GM21423 (cell line): ENCODE measurements around the gene SEL1L2.

Experiments
- ATAC-seq: cut with Tn5 transposase; IDR thresholded peaks from one replicate; pipeline ENCODE4 v1.9.1; 2021; ENCODE audit warnings: mild to moderate bottlenecking, moderate library complexity; ENCODE audit not compliant: unreplicated experiment

The SEL1L2 gene

DNA sequence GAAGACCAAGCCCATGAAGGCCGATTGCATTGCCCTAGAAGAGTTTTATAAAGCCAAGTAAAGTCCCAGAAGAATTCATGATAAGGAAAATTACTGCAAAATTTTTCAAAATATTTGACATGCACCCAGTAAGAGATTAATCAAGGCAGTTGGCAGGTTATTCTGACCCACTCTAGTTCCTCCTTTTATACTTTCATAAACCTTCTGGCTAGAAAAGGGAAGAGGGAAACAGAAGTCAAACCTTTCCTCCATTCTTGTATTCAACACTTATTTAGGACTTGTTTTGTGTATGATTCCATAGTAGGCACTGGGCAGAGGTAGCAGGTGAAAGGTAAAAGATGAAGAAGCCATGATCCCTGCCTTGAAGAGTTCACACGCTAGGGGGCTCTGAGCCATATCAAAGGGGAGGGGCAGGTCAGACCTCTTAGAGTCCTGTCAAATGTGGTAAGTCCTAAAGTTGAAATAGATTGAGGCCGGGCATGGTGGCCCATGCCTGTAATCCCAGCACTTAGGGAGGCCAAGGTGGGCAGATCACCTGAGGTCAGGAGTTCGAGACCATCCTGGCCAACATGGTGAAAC is 120.2 kb downstream of the SEL1L2 start:
- ATAC-seq = no peak

DNA sequence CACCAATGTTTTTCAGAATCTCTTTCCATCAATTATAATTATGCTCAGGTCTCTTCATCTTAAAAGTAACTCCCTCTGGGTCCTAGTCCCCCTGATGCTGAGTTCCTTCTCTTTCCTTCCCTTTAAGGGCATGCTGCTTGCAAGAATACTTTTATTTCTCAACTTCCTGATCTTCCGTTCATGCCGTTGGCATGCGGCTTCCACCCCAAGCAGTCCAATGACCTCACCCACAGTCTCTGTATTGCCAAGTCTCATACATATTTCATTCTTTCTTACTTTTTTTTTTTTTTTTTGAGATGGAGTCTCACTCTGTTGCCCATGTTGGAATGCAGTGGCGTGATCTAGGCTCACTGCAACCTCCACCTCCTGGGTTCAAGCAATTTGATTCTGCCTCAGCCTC is 122.1 kb downstream of the SEL1L2 start:
- no peak for ATAC-seq

DNA sequence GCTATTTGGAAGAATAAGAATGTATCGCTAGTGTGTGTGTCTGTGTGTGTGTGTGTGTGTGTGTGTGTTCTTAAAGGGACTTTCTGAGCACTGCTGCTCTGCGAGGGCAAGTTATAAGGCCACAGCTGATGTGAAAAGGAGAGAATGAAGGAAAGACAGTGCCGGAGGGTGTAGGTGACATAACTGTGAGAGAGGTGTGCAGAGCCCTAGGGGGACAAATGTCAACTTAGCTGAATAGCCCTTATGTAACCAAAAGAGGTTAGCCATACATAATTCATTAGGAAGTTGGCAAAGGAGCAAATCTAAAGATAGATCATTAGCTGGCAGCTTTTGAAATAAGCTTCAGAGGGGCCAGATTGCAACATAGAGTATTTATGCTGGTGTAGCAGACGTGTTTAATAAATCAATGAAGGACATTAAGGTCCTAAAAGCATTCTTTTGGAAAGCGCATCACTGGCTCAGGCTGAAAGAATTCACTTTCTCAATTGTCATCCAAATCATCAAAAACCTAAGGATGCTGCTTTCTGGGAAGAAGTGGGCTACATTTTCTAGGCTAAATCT is 124.5 kb downstream of the SEL1L2 start:
- no peak for ATAC-seq

DNA sequence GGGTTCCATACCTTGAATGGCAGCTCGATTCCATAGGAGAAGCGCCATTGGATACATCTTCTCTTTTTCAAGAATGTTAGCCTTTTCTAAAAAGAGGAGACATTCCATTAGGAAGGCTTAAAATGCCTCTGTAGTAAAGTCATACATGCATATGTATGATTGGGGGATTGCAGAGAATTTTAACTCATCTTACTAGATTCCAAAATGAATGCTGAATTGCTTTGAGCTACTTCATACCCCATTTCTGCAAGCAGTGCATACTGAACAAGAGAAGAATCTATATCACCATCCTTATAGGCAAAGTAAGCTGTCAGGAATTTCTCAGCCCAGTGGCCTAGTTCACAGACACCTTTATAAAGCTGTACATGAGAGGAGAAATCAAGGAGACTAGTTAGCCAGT is 125.3 kb downstream of the SEL1L2 start:
- ATAC-seq = no peak

DNA sequence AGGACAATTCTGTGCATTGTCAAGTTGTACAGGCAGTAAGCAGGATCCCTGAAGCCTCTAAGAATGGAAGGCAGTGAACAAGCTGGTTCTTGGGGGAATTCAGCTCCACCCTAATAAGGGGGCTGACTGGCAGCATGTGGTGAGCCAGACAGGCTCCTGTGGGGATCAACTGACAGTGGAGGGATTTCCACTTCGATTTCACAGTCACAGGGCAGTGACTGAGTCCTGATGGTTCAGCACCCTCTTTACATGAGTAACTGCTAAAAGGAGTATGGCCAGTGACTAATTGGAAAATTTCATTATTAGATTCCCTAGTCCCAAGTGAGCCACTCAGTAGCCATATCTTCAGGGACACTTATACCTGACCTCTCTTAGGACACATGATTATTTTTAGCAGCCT is 127.2 kb downstream of the SEL1L2 start:
- no peak for ATAC-seq

DNA sequence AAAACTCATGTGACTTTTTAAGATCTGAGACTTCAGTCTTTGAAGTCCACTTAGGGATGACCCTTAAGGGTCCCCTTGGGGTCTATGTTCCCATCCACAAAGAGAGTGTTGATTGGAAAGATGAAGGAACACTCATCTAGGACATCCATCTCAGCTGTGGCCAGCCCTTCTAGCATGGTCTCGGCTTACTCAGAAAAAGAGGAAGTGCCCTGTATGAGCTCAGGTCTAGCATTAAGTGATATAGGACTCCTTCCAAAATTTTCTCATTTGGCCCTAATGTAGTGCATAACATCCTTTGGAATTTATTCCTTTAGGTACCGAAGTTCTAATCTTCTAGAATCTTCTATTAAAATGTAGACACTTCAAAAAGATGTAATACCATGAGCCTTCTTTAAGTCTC is 128.2 kb downstream of the SEL1L2 start:
- no peak for ATAC-seq

DNA sequence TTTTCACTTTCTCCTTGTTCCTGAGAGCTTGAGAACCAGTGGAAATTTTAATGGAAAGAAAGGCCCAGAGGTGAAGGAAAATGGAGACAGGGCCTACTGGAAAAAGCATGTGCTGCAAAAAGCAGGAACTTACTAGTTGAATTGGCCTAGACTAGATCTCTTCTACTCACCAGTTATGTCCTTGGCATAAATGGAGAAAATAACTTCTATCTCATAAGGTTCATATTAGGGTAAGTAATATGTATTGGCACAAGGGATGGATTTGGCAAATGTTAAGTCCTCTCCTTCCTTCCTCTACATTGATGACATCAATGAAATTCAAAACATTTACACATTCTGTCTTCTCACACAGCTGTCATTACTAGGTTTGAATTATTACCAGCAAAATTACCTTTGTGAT is 131.5 kb downstream of the SEL1L2 start:
- no peak for ATAC-seq

DNA sequence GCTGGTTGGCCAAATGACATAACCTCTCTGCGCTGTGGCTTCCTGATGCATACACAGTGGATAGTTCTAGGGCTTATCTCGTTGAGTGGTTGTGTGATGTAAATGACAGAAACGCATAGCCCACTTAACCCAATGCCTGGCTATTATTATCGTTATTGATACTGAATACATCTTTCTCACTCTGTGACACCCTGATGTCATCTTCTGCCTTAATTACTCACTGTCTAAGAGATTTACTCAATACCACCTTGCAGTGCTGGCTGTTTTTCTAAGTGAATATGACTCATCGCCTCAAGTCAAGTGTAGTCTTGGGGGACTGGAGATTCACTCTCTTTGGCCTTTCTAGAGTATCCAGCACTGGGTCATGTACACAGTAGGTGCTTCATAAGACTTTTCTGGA is 132.0 kb downstream of the SEL1L2 start:
- ATAC-seq = no peak

DNA sequence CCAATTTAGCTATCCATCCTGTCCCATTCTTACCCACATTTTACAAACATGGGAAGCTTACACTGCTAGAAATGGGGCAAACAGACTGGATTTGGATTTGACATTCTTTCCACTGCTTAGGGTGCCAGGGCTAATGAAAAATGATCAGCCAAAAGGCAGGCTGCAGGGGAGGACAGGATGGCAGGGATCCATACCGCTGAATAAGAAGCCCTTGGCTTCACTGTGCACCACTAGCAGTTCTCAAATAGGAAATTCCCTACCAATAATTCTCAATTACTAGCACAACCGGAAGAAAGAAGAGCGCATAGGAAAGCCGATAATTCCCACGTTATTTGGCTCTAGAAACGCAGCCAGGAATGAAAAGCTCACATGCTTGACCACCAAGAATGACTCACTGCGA is 132.5 kb downstream of the SEL1L2 start:
- no peak for ATAC-seq

DNA sequence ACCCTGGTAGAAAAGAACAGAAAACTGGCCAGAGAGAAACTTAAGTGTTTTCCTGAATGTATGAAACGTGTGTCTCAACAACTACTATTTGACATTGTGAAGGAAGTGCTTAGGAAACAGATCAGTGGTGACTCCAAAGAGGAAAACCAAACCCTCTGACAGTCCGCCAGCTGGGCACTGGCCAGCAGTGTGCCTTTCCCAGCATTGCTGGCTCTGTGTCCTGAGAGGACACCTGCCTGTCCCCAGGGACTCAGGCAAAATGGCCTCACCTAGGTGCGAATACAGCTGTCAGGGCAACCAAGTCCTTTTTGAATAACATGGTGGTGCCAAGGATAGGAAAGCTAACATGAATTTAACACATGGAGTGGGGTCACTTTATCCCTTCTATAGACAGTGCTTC is 133.1 kb downstream of the SEL1L2 start:
- ATAC-seq = no peak

DNA sequence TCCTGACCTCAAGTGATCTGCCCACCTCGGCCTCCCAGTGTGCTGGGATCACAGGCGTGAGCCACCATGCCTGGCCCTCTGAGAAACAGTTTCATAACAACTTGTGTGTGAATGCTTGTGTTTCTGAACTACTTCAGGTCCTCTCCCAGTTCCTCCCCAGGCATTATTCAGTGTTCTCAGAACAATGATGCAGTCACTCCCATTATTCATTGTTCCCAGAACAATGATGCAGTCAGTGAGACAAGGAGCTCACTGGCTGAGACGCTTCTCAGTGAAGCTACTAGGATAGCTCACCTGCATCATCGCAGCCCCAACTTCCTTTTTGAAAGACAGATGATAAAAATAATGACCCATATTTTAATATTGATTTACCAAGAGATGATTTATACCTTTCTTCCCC is 134.1 kb downstream of the SEL1L2 start:
- no peak for ATAC-seq

DNA sequence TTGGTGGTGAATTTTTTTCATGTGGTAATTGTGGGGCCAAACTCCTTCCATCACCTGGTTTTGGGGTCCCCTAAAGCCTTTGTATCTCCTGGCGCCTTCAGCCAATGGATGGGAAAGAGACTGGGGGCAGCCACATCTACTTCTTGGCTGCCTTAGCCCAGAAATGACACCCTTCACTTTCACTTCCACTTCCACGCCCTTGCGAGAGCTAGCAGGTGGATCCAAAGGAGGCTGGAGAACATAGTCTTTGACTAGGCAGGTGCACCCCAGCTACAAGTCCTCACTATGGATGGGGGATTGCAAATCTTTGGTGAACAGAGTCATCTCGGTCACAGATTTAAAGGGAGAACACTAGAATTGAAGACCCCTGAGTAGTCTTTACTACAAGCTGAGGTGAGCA is 134.8 kb downstream of the SEL1L2 start:
- no peak for ATAC-seq

DNA sequence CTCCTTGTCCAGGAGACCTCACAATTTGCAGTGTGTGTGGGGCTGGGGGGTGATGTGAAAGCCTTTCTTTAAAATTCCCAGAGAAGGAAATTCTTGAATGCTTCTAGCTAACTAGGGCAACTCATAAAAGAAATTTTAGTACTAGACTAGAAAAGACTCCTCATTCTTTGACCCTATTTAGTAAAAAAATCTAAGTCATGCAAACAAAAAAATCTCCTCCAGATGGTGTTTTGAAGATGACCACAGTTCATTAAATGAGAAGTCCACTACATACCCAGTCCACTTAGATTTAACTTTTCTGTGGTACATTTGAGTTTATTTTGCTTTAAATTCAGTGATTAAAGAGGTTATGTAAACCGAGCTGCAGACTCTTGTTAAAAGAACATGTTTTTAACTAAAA is 138.1 kb downstream of the SEL1L2 start:
- no peak for ATAC-seq

DNA sequence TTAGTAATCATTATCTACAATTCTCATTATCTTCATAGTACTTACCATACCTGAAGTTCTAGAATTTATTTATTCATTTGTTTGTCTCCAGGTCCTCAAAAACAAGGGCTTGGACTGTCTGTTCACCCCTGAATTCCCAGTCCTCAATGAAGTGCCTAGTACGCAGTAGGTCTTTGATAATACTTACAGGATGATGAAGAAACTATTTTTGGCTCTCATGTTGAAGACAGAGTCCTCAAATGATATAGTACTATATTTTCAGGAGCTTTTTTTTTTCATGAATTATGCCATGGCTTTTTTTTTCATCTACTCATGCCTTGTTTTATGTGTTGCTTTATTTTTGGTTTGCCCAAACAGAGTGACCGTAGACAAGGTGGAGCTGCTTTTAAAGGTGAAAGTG is 139.1 kb downstream of the SEL1L2 start:
- ATAC-seq = no peak

DNA sequence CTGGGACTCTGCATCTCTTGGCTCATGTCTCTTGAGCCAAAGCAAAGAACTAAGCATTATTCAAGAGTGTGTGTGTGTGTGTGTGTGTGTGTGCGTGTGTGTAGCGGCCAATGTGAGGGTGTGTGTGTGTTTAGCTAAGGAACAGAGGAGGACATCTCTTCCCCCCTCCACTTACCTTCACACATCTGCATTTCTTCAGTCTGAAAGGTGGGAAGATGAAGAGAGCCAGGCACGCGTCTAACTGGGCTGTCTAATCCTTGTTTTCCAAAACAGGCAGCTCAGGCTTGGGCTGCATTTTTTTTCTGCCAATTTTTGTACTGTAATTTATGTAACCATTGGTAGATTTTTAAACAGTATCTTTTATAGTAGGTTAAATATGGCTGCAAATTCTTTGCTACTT is 146.1 kb downstream of the SEL1L2 start:
- ATAC-seq = no peak

DNA sequence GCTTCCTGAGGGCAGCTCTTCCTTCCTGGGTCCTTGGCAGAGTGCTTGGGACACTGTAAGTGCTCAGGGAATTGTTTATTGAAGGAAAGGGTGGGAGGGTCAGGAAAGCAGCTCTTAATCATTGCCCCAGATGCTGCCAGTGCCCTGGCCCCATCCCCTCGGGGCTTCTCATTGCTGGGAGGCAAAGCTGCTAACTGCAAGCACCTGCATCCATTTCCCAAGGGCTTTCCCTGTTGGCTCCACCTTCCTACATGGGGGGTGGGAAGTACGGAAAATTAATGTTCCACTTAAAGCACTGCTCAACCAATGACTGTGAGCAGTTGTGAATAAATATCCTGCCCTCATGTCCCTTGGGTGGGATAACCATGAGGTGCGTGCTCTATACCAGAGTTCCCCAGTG is 149.2 kb downstream of the SEL1L2 start:
- no peak for ATAC-seq

DNA sequence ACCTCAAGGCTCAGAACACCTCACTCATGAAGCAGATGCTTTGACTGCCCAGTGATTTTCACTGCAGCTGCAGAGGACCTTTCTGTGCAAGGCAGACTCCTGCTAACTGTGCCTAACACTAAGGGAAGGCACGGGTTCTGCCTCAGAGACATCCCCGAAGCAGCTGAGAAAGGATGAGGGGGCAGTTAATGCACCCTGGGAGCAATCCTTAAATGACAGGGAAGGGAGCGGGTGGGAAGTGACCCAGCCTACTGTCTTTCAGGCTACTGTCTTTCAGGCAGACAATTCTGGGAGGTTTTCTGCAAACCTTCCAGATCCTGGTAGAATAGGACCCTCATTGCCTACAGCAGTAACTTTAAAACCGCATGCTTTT is 150.3 kb downstream of the SEL1L2 start:
- no peak for ATAC-seq

DNA sequence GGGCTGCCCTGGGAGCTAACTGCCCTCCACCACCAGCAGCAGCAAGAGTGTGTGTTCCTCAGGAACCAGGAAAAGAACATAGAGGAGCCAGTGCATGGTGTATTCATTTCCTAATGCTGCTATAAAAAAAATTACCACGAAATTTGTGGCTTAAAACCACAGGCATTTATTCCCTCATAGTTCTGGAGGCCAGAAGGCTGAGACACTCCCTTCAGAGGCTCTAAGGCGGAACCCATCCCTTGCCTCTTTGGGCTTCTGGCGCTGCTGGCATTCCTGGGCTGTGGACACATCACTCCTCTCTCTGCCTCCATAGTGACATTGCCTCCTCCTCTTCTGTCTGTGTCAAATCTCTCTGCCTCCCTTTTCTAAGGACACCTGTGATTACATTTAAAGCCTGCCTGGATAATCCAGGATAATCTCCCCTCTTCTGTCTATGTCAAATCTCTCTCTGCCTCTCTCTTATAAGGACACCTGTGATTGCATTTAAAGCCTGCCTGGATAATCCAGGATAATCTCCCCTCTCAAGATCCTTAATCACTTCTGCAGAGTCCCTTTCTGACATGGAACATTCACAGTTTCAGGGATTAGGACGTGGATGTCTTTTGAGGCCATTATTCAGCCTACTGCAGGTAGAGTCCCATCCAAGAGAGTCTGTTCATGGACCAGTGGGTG is 150.9 kb downstream of the SEL1L2 start:
- no peak for ATAC-seq

DNA sequence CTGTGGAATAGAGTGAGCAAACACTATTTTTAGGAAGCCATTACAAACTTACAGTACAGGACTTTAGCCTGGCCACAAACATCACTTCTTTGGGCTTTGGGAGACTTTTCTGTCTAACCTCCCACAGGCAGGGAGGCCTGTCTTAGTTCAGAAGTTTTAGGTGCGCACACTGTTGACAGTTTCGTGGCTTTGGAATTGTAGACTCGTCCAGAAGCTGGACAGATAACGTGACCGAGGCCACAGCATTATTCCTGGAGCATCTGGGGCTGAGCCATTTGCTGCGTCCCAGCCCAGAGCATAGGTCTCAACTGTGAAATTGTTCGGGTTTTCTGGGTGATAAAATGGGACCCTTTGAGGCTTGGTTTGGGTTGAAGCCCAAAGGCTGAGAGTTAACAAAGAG is 151.8 kb downstream of the SEL1L2 start:
- ATAC-seq = no peak

DNA sequence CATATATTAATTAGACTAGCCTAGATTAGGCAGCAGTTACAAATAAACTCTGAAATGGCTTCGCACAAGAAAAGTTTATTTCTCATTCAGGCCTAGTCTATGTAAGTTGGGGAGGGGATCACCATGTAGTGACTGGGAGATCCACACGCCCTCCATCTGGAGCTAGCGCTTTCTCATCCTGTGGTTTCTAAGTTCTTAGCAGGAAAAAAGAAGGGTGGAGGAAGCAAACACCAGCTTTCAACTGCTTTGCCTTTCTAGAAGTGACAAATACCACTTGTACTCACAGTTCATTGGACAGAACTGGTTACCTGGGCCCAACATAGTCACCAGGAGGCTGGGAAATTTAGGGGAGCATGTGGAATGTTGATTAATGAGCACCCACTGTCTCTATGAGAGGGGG is 158.9 kb downstream of the SEL1L2 start:
- no peak for ATAC-seq

DNA sequence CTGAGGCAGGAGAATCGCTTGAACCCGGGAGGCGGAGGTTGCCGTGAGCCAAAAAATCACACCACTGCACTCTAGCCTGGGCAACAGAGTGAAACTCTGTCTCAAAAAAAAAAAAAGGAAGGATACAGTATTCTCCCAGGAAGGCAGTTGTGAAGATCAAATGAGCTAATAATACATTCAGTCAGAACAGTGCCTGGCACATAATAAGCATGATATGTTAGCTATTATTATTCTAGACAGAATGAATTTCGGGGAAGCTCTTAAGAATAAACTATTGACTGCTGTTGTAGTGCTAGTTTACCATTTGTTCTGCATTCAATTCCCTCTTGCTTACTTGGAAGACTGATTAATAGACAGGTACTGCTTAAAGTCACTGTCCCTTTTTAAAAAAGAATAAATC is 164.9 kb downstream of the SEL1L2 start:
- no peak for ATAC-seq

DNA sequence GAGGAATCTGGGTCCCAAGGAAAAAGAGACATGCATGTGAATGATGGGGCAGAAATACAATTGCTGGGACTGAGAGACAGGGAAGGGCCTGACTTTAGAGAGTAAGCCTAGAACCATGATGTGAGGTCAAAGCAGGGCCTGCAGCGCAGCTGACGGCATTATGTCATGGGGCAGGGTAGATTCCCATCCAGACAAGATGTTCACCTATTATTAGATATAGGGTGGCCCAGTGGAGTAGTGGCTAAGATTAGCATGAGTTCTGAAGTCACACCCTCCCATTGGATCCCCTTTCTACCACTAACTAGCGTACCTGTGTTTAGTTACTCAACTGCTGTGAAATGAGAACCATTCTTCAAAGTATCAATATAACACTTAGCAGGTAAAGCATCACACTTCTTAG is 166.0 kb downstream of the SEL1L2 start:
- no peak for ATAC-seq

DNA sequence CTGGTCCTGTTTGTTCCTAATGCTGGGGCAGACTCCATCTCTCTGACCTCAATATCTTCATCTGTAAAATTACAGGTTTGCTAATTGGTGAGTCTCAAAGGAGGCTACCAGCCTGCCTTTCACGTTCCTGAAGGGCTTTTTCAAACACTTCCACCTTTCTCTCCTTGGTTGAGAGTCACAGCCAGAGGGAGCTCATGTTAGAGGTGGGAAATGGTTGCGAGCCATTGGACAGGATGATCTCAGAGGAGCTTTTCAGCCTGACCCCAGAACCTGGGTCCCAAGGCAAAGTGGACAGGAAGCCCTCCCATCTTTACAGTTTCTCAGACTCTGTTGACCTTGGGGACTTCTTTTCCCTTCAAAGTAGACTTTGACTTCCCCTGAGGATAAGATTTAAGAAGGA is 168.0 kb downstream of the SEL1L2 start:
- ATAC-seq = no peak
